Gastrocnemius medialis (tissue), 4 donors: ENCODE measurements around the gene L1CAM.

Experiments
- CTCF ChIP-seq, 5 experiments: fragments of 450-650 bp in 3 of 5; fragments of 200-600 bp in 2 of 5; sonication (generic) in 2 of 5; IDR thresholded peaks in 4 of 5; conservative IDR thresholded peaks in 1 of 5; 1 replicate in 4 of 5; 2 replicates in 1 of 5; pipeline ENCODE4 v1.5.1; 2016 to 2019; ENCODE audit warnings: antibody characterized with exemption in 5 of 5, mild to moderate bottlenecking in 3 of 5, moderate library complexity in 3 of 5
- POLR2A ChIP-seq, 2 donors: fragments of 450-650 bp; IDR thresholded peaks; one replicate each; pipeline ENCODE4 v1.6.1; 2017; ENCODE audit warnings: antibody characterized with exemption in 2 of 2, mild to moderate bottlenecking in 2 of 2, moderate library complexity in 2 of 2

GRCh38 chrX:153867139-153867538, 18.8 kb downstream of the L1CAM start:
- no peak for TF ChIP-seq POLR2A (IDR thresholded peaks at IDR 0.05)
- no peak for TF ChIP-seq CTCF (IDR thresholded peaks at IDR 0.05 in 4 of 5, conservative IDR thresholded peaks at IDR 0.05 in 1 of 5)
